Suppressor macrophage treated with lipopolysaccharide for 4 hours (primary cell): ENCODE results near the gene MOB3A.

Experiments
- DNase-seq: peaks from one replicate; pipeline ENCODE4 v3.0.0-alpha.2; 2020

MOB3A gene

DNA sequence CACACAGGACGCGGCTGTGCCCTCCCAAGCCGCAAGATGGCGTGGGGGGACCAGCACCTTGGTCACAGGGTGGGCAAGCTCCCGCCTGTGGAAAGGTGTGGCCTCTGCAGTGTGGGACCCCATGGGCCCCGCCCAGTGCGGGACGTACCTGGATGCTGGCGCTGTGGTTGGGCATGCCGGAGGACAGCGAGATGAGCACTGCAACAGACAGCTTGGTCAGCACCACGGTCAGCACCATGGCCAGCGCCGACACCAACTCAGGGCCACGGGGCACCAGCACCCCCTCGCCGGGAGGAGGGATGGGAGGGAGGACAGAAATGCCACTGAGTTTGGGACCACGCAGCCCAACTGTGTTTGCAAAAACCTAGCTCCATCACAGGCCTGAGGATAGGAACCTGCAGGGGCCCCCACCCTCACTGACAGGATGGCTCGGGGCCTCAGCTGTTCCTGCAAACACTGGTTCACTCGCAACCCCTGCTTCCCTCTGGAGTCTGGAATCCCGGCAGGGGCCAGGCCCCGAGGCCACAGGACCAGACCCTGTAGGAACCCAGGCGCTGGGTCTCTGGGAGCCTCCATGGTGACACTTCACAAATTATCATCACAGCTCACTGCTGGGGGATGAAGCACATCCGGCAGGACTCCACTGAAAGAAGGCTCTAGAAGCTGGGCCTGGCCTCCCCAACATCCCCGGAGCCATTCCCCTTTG is 27.7 kb upstream of the MOB3A start:
- DNase-seq = no peak

DNA sequence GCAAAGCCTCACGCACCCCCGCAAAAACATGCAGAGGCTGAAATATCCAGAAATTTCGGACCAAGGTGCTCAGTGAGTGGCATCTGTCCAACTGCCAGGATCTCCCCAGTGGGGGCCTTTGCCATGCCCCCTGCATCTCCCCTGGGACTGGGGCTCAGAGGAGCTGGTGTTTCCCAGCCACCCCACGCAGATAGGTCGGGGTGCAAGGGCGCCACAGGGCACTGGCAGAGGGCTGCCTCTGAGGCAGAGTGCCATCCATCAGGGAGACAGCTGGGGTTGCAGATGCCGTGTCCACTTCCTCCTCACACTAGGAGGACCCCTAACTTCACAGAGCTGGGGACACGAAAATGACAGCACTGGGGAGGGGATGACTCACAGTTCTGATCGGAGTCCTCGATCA is 26.9 kb upstream of the MOB3A start:
- DNase-seq = no peak

DNA sequence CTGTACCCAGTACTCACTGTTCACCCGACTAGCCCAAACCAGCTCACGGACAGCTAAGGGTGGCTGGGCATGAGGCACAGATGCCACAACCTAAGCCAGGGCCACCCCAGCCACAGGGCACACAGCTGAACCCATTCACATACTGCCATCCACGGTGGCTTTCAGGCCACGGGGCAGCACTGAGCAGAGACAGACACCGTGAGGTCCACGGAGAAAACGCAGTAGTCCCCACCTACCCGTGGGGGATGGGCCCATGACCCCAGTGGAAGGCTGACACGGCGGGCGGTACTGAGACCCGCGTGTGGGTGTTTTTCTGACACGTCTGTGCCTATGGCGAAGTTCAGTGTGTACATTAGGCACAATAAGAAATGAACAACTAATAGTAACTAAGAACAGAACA is 26.1 kb upstream of the MOB3A start:
- DNase-seq = no peak

DNA sequence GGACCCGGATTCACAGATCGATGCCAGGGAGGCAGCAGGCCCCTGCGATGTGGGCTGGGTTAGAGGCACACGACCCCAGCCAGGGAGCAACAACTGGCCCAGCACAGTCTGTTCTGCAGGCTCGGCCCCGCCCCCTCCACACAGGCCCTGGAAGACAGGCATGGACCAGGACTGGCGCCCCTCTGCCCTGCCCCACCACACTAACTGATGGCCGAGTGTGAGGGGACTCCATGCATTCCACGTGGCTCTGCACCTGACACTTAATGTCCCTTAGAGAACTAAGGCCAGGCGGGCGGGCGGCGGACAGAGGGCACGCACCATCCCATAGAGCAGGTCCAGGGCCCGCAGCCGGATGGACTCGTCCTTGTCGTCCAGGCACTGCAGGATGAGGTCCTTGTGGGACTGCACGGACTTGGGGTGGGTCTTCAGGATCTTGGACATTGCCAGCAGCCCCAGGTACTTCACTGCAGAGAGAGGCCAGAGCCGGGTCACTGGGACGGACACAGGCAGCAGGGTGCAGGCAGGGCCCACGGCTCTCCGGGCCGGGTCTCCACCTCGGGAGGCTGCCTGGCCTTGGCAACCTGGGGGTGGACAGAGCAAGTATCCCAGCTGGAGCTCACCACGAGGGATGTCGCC is 25.4 kb upstream of the MOB3A start:
- no peak for DNase-seq

DNA sequence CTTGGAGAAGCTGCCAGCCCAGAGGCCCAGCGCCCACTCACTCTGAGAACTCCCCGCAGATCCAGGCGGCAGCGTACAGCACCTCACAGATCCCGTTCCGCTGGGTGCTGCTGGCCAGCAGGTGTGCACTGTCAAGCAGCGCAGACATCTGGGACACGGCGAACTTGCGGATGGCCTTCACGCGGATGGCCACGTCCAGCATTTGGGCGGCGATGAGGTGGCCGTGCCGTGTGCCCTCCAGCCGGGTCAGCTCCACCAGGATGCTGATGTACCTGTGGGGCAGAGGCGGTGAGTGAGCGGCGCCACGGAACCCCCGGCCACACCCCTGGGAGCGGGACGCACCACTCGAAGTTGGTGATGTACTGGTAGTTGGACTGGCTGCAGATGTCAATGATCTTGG is 24.7 kb upstream of the MOB3A start:
- no peak for DNase-seq

DNA sequence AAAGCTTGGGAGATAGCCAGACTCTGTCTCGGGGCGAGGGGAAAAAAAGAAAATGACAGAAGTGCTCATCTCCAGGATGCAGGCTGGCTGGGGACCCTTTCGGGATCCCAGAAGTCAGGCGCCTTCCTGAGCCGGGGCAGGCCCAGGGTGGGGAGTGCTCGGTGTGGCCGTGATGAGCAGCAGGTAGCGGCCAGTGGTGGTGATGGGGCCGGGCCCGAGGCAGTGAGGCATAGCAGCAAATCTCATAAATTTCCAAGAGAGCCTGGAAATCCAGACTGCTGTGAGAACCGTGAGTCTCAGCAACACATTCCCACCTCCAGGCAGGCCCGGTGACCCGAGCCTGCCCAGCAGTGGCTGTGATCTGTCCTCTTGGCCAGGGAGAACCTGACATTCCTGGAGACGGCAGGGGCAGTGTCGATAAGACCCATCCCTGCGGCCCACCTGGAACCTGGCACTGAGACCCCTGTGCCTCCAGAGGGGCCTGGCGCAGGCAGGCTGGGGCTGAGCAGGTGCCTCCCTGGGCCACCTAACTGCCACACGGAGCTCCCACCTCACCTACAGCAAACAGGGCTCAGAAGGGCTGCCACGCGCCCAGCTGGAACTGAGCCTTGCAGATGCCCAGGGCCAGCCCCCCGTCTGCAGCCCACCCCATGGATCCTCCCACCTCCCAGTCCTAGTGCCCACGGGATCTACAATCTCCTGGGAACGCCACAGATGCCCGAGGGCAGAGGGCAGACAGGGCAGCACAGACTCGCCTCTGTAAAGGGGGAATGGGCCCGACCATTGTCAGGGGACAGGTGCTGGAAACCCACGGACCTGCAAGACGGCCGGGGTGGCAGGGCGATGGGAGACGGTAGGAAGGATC is 24.0 kb upstream of the MOB3A start:
- no peak for DNase-seq

DNA sequence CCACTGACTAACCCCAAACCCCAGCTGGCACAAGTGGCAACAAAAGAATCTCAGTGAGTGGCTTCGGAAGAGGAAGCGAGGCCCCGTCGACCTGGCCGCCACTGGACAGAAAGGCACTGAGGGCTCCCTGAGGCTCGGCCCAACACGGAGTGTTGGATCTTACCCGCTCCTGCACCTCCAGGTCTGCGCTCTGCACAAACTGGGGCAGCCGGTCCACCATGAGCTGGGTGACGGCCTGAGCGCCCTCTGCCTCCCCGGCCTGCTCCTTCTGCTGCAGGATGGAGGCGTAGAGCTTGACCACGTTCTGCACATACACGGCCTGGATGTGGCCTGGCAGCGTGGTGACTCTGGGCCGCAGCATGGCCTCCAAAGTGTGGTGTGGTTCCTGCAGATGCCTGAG is 22.3 kb upstream of the MOB3A start:
- no peak for DNase-seq

DNA sequence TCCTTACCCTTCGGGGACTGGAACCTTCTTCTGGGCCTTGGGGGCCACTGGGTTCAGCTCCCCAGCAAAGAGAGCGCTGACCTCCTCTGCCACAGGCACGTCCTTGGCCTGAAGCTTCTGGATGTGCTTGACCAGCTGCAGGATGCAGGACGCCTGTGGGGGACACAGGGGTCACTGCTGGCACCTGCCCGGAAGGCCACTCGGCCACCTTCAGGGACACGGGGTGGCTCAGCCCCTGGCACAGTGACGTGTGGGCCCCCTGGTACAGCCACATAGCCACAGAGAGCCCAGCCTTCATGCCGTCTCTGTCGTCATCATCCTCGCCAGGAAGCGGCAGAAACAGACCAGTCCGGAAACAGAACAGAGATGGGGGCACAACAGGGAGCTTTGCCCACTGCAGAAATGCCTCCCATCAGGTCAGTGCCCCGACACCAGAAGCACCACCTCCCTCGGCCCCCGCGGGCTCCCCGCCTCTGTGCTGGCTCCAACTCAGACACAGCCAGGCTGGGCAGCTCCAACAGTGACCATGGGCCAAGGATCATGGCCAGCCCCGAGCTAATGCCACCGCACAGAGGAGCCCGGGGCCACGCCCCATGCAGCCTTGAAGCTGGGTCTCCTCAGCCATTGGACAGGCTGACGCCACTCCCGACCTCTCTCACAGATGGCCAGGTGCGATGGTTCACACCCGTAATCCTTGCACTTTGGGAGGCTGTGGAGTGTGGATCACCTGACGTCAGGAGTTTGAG is 21.3 kb upstream of the MOB3A start:
- no peak for DNase-seq

DNA sequence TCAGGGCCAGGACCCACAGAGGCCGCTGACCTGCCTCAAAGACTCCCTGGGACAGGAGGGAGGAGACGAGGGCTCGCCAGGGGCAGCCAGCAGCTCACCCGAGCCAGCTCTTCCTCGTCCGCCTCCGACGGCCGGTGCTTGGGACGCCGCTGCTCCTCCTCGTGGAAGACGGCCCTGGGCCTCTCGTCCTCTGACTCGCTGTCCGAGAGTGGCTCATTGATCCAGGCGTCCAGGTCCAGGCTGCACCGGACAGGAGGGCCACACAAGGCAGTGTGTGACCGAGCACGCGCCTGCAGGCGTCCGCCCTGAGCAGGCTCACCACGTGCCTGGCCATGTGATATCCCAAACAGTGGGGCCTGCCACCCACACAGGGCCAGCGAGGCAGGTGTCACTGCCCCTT is 20.4 kb upstream of the MOB3A start:
- no peak for DNase-seq

DNA sequence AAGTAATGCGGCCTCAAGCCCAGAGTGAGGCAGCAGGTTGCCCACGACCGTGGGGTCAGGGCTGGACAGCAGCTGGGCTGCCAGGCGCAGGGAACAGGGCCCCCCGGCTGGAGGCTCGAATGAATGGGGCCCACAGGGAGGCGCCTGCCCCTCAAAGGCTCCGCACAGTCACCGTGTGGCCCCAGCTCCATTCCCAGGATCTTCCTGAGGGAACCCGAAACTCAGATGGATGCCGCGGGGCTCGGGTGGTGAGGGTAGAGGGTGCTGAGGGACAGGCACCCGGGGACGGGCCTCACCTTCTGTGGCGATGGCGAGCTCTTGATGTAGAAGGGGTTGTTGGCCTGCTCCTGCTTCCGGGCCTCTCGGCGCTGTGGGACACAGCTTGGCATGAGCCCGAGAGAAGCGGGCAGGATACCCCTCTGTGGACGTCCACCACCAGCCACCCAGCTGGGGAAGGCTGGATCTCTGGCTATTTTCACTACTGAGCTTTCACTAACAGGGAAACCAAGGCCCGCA is 19.8 kb upstream of the MOB3A start:
- DNase-seq = no peak

DNA sequence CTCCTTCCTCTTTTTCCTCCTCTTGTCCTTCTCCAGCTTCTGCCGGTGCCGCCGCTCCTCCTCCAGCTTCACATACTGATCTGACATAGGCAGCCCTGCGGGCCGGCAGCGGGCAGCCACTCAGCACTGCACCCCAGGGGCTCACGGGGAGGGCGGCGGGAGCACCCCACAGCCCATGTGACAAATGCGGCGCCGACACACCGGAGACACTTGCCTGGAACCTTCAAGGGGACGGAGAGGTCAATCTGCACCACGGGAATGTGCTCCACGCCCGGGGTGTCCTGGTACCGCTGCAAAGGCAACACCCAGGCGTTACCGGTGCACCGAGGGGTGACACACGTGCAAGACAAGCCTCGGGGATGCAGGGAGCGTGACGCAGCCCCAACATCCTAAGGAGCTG is 19.2 kb upstream of the MOB3A start:
- DNase-seq = no peak

DNA sequence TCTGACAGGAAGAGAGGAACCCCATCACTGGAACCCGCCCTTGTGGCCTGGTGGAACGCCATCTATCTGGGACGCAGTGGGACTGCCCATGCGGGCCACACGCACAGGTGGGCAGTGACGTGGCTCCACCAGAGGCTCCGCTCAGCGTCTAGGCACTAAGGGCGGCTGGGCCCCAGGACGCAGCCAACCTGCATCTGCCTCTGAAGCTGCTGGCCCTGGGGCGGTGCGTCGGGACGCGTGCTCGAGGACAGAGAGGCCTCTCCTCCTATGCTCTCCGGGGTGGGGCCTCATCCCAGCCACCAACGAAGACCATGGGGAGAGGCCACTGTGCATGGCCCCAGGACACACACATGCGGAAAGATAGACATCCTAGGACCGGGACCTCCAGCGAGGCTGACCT is 18.7 kb upstream of the MOB3A start:
- DNase-seq = no peak

DNA sequence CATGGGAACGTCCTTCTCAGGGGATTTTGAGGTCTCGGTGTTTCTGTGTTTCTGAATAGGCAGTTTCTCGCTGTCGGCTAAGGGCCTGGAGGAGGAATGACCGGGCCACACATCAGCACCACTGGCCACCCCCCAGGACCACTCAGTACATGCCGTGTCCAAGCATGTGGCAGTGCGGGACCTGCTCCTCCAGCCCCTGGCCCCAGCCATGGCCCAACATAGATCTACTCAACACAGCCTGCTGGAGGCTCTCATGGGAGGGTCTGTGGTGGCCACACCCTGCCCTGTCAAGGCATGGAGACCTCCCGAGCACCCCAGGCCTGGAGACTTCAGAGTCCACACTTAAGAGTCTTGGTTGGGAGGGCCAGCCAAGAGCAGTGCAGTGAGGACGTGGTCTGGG is 18.1 kb upstream of the MOB3A start:
- no peak for DNase-seq

DNA sequence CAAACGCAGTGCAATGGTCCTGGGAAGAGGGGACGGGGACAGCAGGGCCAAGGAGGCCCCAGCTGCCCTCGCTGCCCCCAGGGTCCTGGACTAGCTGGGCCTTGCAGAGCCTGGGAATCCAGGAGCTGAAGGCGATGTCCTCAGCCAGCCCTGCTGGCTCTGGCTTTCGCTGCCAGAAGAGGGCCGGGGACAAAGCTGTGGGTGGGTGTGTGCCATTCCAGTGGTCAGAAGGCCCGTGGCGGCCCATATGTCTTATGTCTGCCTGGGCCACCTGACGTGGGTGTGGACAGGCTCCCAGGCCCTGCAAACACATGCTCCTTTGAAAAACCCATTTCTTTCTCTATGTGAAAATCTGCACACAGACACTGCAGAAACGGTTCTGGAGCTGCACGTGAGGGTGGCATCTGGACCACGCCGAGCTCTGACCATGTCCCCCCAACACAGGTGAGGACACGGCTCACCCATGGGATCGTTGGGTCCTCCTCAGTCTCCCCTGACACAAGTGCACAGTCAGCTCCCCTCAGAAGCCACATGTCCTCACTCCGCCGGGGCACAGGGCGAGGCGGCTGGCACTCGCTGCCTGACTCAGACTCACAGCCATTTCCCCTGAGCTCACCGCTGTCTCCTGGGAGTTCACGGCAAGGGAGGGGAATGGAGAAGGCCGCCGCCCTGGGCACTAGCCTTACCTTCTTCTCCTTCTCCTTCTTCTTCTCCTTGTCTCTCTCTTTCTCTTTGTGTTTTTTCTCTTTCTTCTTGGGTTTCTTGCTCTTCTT is 17.5 kb upstream of the MOB3A start:
- no peak for DNase-seq

DNA sequence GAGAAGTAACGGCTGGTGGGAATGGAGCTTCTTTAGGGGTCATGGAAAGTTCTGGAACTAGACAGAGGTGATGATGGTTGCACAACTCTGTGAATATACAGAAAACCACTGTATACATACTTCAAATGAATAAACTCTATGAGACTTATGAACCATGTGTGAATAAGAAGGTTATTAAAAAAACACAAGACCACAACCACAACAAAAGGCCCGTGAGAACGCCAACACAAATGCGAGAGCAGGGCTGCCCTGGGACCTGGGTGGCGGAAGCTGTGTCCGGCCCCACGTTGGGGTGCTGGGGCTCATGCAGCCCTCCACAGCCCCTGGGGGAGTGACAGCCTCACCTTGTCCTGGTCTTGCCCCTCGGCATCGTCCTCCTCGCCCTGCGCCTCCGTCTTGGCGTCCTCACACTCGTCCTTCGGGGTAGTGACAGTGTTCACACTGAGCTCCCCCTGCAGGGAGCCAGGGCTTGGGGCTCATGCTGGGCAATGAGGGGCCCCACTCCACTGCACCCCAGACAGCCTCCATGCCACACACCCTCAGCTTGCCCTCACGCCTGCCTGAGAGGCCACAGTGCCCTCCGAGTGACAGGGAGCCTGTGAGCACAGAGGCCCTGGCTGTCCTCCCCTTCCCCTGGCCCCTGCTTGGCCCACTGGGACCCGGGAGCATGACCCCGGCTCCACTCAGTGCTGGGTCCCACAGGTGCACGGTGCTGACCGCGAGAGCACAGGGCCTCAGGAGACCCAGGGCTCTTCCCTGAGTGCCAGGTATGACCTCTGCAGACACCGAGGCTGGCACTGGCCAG is 16.6 kb upstream of the MOB3A start:
- DNase-seq = no peak

DNA sequence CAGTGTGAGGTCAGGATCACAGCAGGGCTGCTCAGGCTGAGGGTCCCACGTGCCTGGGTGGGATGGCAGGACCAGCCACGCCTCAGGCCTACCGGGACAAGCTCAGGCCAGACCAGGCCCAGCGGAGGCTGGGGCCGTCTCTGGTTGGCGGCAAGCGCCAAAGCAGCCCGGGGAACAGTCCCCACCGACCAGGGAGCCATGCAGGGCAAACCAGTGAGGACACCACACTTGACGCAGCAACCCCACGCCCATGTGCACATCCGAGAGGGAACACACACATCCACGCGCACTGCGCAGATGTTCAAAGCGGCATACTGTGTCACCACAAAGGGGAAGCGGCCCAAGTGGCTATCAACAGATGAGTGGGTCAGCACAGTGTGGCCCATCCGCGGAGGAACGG is 15.8 kb upstream of the MOB3A start:
- no peak for DNase-seq

DNA sequence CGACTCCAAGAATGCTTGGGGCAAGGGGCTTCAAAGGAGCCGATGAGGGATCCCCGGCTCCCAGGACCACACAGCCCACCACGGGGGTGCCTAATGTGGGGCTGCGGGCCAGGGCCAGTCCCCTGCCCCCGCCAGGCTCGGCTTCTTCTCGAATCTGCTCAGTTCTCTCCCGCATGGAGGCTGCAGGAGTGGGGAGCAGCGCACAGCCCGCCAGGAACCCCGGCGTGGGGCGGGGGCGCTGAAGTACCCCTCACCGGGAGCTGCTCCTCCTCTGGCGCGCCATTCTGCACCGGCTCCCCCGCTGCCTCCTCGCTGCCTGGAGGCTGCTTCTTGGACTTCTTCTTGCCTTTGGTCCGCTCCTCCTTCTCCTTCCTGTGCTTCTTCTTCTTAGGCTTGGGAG is 15.3 kb upstream of the MOB3A start:
- no peak for DNase-seq

DNA sequence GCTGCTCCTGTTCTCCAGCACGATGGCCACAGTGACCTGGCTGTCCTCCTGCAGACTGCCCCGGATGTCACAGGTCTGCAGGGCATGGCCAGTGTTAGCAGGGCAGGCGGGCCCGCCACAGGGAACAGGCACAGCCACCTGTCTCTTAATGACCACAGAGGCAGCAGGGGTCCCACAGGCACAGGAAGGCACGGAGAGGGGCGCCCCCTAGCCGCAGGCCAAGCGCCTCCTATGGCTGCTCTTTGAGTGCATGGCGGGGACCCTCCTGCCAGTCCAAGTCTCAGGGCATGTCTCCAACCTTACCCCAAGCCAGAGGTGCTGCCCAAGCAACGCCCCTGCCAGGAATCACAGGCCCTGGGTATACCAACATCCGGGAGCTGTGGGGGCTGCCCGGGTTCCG is 14.7 kb upstream of the MOB3A start:
- DNase-seq = no peak

DNA sequence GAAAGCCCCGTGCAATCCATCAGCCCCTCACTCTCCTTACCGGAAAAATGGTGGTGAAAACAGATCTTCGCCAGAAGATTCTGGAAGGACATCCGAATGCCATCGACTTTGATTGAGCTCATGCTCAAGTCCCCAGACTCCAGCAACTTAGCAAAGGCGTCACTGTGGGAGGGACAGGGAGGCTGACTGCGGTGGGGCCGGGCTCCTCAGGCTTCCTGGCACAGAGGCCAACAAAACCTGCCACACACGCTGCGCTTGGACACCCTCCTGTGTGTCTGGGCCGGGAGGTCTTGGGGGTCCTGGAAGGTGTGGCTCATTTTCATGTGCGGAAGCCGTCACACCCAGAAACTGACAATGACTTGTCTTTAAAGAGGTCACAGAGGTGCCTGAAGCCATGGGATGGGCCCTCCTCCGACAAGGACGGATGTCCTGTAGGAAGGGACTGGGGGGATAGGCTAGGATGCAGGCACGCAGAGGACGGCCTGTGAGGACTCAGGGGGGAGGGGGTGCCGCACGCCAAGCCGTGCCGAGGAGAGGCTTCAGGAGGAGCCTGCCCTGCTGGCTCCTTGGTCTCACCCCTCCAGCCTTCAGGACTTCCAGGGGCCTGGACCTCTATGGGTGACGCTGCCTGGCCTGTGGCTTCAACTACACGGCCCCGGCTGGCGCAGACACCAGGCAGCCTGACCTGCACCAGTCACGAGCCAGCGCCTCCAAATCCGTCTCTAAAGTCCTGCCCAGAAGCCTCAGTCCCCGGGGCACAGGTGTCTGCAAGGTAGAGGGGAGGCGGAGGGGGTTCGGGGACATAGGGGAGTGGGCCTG is 13.1 kb upstream of the MOB3A start:
- DNase-seq = no peak

DNA sequence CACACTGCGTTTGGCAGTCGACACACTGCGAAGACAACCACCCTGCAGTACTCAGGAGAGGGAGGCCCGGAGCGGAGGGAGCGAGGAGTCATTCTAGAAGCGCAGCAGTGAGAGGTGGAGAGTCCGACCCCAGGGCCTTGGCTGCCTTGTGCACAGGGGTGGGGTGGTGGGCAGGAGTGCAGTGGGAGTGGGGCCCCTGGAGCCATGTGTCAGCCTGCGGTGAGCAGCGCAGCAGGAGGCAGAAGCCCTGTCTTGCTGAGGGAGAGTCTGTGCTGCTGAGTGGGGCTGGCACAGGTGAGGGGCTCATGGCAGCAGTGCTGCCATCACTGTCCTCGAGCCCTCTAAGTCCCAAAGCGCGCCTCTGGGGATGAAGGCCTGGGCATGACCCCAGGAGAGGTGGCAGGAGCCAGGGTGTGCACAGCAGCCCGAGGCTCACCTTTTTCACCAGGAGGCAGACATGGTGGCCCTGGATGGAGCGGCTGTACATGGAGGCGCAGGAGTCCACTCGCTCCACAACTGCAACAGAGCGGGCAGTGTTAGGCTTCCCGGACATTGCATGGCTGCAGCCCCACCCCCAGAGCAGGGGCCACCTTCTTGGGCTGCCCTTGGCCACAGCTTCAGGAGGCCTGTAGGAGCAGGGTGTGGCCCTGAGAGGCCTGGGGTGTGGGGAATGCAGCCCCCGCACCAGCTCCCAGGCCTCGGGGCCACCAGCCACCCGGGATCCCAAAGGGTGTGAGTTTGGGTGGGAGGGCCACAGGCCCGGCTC is 12.3 kb upstream of the MOB3A start:
- DNase-seq = no peak
